ENCODE data around the gene ATG7.
"Not testable (repeated sequence)": the region's sequence is repeated elsewhere in the genome, so short reads cannot be mapped to it uniquely, and the experiment has no call there.

The ATG7 gene

DNA sequence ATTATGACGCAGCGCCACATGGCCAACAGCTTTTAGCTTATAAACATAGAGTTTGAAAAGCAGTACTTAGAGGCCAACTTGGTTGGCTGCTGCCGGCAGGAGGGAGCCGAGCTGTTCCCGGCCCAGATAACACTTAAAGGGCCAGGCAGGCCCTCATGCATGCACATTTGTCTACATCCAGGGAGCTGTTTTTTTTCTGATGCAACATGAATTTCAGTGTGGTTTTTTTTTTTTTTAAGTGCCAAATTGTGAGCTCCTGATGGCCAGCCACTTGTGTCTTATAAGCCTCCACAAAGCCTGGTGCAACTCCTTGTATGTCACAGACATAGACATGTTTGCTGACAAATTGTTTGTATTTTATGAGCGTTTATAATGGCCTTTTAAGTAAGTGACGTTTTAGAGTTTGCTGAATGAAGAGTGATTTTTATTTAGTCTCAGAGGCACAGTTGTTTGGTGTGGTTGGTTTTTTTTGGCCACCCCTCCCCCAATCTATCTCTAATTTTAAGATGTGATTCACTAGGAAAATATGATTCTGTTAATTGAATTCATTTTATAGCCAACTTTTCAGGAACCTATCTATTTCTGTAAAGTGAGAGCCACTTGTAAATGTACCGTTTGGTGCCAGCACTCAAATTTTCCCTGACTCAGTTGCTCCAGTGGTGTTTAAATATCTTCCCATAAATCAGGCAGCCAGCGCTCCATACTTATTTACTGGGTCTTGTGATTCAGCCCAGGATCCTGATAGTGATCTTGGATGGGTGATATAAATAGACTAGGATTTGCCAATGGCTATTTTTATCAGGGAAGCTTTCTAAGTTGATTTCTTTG lies 237.2 kb downstream of the ATG7 start:
- no peak for DNase-seq (ENCODE audit: low spot score)

DNA sequence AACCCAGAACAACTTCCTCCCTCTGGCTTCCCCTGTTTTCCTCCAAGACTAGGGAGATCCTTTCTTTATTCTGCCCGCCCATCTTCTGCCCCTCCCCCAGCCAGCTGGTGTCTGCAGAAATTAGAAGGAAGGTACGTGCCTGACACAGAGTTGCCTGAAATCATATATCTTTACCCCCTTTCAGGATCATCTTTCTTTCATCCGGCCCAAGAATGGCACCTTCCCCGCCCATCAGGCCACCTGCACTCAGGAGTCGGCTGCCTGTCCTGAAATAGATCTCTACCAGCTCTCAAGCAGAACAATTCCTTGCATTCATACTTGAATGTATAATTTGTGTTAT lies 237.8 kb downstream of the ATG7 start:
- no peak for DNase-seq (ENCODE audit: low spot score)

DNA sequence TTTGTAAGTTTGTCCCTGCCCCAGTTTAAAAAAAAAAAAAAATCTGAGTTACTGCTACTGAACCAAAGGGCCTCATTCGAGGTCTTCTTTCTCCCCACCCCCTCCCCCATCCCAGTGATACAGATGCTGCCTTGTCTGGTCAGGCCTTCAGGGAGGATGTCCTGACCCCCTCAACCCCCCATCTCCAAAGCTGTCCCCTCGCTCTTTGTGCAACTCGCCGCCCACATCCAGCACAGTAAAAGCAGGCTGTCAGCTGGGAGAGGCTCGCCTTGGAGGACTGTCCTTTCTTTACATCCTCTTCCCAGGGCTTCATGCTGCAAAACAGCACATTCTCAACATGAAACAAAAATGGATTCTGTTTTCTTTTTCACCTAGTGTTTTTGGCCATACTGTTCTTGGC lies 238.2 kb downstream of the ATG7 start:
- DNase-seq (ENCODE audit: low spot score): no peak

DNA sequence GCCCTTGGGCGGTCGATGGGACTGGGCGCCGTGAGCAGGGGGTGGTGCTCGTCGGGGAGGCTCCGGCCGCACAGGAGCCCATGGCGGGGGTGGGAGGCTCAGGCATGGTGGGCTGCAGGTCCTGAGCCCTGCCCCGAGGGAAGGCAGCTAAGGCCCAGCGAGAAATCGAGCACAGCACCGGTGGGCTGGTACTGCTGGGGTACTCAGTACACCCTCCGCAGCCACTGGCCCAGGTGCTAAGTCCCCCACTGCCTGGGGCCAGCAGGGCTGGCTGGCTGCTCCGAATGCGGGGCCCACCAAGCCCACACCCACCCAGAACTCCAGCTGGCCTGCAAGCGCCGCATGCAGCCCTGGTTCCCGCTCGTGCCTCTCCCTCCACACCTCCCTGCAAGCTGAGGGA lies 239.4 kb downstream of the ATG7 start:
- DNase-seq (ENCODE audit: low spot score): not testable (repeated sequence)

DNA sequence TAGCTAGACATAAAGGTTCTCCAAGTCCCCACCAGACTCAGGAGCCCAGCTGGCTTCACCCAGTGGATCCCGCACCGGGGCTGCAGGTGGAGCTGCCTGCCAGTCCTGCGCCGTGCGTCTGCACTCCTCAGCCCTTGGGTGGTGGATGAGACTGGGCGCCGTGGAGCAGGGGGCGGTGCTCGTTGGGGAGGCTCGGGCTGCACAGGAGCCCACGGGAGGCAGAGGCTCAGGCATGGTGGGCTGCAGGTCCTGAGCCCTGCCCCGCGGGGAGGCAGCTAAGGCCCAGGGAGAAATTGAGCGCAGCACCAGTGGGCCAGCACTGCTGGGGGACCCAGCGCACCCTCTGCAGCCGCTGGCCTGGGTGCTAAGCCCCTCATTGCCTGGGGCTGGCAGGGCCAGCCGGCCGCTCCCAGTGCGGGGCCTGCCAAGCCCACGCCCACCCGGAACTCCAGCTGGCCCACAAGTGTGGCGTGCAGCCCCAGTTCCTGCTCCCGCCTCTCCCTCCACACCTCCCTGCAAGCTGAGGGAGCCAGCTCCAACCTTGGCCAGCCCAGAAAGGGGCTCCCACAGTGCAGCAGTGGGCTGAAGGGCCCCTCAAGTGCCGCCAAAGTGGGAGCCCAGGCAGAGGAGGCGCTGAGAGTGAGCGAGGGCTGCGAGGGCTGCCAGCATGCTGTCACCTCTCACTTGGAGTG lies 241.1 kb downstream of the ATG7 start:
- DNase-seq (ENCODE audit: low spot score): not testable (repeated sequence)

DNA sequence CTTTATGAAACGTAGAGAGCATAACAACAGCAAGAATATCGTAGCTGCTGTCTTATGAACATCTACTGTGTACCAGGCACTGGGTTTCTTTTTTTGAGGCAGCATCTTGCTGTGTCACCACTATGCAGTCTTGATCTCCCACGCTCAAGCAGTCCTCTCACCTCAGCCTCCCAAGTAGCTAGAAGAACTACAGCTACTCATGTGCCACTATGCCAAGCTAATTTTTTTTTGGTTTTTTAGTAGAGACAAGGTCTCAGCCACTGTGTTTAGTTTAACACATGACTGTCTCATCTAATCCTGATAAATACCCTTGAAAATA lies 241.6 kb downstream of the ATG7 start:
- DNase-seq (ENCODE audit: low spot score): no peak

DNA sequence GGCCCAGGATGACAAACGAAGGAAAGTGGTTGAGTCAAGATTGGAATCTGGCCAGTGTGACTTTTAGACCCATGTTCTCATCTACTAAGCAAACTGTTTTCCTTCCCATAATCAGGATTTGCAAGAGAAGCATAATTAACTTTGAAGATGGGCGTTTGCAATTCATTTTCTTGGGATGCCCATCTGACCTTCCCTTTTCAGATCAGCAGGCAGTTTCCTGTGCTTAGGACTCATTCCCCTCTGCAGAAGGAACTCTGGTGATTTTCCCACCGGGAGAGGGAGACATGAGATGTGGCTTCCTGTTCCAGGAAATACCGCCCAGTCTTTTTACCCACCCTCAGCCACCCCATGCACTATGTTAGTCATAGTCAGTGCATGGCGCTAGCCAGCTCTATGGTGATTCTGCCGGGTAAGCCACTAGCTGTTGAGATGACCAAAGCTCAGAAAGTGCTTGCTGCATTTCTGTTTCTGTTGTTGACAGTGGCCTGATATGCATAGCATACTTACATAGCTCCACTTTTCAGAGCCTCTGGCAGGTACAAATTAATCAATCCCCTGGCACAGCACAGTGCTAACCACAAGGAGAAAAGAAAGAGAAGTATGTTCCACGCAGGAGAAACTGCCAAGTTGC lies 242.1 kb downstream of the ATG7 start:
- no peak for DNase-seq (ENCODE audit: low spot score)

DNA sequence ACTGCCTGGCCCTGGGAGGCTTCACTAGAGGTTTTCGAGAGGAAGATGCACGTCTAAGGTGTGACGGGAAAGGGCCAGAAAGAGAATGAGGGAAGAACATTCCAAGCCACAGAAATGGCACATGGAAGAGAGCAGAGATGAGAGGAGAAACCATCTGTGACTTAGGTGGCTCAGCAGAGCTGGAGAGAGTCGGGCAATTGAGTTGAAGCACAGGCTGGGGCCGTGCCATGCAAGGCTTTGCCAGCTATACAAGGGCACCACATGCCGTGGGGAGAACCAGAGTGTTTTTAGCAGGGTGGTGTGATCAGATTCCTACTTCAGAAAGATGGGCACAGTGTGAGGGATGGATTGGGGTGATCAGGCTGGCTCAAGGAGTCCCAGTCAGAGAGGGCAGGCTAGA lies 245.4 kb downstream of the ATG7 start:
- no peak for DNase-seq (ENCODE audit: low spot score)

DNA sequence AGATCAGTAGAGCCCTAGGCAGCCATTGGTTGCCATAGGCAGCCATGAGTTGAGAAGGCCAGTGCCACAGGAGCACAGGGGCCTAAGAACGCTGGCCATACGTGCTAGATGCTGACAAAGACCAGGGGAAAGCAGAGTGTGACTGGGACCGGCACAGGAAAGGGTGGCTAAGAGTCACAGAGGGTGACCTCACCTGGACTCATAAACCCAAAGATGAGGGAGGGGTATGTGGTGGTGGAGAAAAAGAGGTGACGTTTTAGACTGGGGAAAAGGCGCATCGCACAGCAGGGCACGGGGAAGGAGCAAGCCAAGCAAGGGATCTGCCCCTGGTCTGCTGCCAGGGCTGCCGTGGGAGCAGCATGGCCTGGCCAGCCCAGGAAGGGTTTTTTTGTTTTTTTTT lies 249.0 kb downstream of the ATG7 start:
- DNase-seq (ENCODE audit: low spot score): no peak

DNA sequence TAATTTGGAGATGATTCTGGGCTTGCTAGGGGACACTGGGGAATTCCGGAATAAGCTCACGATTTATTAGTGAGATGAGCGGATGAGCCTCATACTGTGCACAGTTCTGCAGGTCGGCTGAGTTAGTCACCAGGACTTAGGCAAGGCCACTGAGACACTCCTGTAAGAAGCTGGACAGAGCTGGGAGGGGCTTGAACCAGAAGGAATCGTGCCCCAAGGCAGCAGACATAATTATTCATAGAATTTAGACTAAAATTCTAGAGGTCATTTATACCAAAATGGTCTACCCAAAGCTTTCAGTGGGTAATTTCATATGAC lies 250.2 kb downstream of the ATG7 start:
- DNase-seq (ENCODE audit: low spot score): no peak

DNA sequence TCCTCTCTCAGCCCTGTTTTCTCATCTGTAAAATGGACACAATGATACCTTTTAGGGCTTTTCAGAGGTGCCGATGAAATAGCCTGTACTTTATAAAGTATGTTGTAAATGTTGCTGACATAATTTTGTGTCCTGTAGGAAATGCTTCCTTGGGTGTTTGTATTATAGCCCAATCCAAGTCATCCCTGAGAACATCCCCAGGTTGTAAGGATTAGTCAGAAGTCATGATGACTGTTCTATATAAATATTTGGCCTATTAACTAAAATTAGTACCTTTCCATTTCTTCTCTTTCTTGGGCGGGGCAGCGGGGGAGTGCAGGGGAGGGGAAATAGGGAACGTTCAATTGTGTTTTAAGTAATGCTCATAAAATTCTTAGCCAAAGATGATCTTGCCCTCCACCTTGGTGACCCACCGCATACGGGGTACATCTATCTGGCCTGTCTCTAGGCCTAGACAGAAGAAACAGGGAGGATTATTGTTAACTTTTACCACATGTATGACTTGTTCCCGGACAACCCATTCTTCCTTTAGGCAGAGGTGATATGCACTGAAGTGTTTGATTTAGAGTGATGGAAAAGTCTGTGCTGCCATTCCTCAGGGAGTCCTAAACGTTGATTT lies 250.9 kb downstream of the ATG7 start:
- no peak for DNase-seq (ENCODE audit: low spot score)

DNA sequence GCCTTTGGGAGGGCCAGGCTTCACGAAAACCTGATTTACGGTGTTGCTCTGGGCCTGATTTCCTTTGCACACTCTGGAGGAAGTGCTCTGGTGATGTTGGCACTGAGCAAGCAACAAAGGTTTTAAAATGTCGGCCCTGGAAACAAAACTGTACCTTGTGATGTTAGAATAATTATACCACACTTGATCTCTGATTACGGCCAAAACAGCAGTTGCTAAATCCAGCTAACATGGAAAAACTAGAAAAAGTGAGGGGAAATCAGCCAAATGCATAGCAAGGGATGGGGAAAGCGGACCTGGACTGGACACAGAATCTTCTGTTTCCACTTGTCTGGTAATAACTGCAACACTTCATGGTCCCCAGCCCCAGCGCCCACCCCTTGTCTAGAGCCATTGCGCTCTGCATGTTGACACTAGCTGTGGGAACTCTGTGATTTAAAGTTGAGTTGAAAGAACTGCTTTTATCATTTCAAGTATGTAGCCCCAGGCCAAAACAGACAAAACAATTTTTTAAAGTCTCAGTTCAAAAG lies 251.4 kb downstream of the ATG7 start:
- DNase-seq (ENCODE audit: low spot score): no peak

DNA sequence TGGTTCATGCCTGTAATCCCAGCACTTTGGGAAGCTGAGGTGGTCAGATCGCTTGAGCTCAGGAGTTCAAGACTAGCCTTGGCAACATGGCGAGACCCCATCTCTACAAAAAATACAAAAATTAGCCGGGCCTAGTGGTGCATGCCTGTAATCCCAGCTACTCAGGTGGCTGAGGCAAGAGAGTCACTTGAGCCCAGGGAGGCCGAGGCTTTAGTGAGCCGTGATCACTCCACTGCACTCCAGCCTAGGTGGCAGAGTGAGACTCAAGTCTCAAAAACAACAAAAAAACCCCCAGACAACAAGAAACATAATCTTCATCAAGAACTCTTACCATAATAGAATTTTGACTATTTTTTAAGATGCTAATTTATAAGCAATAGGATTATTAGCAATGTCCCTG lies 253.9 kb downstream of the ATG7 start:
- DNase-seq (ENCODE audit: low spot score): not testable (repeated sequence)

DNA sequence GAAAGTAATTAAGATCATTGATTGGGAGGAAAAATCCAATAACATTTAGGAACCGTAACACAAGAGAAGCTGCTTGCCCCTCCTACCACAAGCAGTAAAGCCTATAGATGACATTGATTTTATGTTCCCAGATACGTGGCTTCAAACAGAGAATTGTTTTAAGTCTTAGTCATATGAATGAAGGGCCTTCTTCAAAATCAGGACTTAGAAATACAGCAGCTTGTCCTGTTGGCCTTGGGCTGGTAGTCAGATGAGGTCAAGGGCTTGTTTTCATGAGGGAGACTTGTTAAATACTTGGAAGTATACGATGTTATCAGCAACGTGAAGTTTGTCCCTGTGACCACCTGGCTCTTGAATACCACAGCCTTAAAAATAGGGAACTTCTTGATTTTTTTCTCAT lies 257.1 kb downstream of the ATG7 start:
- no peak for DNase-seq (ENCODE audit: low spot score)

DNA sequence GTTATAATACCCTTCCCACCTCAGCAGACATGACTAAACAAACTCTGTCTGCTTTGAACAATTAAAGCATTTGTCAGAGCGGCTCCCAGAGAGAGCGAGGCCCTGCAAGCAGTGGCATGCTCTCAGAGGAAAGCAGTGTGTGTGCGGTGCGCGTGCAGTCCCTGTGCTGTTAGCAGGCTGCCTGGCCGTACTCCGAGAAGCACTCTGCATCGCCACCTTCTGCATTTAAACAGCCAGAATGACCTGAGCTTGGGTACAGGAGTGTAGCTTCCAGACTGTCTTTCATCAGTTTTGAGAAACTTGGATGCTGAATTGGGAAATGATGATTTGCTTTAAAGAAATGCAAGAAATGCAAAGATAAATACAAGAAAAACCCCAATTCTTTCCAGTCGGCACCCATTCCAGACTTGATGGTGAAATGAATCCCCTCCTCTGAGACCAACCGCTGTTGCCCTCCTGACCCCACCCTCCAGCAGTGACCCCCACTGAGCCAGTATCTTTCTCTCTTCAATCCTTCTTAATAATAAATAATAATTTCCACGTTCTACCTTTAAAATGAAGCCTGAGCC lies 258.0 kb downstream of the ATG7 start:
- DNase-seq (ENCODE audit: low spot score): no peak

DNA sequence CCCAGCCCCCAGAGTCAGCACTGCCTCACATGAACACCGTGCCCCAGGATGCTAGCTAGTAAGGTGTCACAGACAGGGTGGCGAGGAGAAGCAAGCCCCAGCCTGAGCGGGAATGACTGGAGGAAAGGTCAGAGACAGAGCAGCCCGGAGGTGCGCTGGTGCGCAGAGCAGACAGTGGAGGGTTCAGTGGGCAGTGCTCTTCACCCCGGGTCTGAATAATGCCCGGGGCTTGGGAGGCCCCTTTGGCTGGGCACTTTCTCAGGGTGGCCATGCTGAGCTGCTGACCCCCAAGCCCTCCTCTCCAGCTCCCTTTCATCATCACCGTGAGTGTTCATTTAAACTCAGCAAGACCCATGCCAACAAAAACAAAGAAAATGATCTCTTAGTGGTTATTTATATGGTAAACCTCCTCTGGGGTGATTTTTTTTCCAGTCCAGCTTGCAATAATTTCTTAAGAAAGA lies 260.8 kb downstream of the ATG7 start:
- DNase-seq (ENCODE audit: low spot score): no peak

DNA sequence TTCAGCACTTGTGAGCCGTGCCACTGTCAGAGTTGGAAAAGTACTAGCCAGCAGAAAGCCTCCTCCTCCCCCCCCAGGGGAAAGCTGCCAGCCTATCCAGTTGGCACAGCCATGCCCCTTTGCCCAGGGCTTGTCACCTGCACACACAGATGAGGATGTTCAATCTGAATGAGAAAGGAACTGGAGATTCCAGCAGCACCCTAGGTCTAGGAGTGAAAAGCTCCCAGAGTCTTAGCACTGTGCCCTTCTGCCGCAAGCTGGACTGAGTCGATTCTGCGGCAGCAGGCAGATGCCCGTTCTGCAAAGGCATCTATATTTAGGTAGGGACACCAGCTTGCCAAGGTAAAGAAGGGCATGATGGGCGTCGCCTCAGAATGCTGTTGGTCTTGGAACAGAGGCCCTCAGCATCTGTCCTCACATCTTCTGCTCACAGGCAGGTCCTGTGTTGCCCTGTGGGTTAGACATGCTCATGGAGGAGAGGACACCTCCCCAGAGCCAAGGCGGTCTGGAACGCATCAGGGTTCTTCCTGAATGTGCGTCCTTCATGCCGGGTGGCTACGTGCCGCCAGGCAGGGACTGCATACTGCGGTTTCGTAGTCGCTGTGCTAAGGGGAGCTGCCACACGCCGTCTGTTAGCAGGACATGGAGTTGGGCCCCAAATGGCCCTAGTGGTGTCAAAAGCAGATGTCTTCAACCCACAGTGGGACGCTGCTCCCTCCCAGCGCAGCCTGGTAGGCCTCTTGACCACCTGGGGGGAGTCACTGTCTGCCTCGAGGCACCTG lies 262.0 kb downstream of the ATG7 start:
- no peak for DNase-seq (ENCODE audit: low spot score)

DNA sequence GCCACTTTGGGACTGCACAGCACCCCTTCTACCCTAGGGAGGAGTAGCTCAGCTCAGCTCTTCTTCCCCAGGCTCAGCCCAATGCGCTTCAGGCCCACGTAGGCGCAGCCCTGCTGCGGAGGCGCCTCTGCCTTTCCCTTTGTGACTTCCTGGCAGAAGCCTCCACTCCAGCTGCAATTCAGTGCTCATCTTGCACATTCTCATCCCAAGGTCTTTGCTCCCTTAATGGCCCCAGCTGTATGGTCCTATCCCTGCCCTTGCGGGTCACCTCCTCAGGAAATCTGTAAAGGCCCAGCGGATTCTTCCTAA lies 262.6 kb downstream of the ATG7 start:
- DNase-seq (ENCODE audit: low spot score): no peak

DNA sequence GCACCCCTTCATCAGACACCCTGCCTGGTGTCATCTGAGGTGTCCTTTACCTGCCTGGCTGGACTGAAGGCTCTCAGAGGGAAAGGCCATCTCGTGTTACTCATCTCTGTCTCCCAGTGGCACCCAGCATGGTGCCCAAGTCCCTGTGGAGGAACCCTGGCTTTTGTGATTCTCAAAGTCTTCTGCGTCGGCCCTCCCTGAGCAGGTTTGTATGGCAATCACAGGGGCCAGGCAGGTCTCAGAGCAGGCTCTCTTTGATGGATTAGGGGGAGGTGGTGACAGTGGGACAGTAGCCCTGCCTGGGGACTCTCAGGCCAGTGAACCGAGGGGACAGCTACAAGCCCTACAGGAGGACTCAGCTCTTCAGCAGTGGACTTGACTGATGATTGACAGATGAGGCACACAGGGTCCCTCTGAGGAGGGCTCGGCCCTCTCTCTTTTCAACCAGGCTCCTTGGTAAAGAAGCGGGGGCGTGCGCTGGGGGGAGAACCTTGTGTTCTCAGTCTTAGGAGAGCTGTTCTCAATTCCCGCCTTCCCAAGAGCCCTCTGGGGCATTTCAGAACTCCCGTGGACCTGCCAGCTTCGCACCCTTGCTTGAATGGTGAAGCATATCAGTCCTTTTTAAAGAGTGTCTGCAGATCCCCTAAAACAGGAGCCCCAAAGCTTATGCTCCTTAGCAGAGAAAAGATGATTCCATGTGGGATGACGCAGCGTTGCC lies 263.2 kb downstream of the ATG7 start:
- DNase-seq (ENCODE audit: low spot score): no peak

DNA sequence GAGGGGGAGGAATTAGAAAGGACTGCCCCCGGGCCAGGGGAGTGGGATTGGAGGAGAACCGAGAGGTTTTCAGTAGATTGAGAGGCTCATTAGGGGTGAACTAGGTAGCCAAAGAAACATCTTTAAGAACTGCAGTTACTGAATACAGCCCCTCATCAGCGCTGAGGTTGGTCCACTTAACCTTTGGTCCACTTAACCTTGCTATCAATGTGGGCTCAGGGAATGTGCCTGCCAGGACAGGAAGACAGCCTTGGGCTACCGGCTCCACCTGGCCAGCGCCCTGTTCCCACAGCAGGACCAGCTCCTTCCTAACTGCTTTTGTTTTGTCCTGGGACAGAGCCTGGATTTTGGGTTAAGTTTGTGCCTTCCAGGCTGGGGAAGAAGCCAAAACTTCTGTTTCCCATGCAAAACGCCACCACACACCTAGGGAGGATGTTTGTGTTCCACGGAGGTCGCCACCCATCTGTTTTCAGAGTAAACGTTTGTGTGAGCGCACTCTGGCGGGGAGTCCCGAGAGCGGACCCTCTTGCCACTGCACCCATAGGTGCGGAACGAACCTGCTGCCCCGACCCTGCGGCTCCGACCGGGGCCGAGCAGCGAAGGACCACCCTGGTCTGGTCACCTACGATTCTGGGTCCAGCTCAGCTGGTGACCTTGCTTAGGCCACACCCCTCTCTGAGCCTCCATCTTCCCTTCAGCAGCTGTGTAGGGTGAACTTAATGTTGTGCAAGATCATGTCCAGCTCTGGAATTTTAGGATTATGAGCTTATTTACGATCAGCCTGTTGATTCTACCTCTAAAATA lies 264.1 kb downstream of the ATG7 start:
- DNase-seq (ENCODE audit: low spot score): no peak

Measured in CD4-positive, alpha-beta T cell treated with Interleukin-15 for 4 hours (primary cell).